Measurements from ENCODE around the gene HIF1AN.
A peak's percentile ranks its signal among the peaks of the same experiment; 100 is the strongest.

The HIF1AN gene

DNA sequence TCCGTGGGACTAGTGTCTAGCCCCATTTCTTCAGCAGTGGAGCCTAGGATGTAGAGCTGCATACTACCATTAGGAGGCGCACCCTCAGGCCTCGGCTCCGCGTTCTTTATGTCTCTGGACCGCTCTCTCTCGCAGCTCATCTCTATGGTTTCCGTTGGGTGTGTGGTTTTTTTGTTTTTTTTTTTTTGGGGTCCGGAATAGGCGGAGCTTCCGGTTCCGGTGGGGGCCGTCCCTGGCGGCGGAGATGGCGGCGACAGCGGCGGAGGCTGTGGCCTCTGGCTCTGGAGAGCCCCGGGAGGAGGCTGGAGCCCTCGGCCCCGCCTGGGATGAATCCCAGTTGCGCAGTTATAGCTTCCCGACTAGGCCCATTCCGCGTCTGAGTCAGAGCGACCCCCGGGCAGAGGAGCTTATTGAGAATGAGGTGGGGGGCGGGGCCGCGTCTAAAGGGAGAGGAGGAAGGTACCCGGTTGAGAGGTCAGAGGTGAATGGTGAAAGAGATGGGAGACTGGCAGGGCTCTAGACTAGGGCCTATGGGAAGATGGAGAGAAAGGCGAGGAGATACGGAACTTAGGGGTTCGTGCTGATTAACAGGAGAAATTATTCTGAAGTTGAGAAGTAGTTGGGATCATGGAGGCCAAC is at the start of gene HIF1AN:
Gene HIF1AN, plus strand, starts transcription at position 229 of the 639 bp plus-strand sequence. Its CDS starts 16 bp downstream, at position 245.
- DNase-seq, result peak; percentile 83

DNA sequence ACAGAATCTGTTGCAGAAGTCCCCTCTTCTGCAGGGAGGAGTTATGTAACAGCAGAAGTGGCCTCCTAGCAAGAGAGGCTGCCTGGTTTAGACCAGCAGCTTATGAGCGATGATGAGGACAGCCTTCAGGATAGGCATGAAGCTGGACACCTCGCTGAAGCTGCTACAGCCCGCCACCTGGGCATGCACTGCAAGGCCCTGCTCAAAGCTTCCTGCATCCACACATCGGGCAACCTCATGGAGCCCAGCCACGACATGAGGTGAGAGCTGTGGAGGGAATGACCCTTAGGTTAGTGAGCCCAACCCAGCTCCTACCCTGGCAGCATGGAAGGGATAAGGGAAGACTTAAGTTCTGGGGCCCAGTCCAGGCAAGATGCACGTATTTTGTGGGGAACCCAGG is 48.2 kb upstream of the HIF1AN start:
- DNase-seq, result no peak

DNA sequence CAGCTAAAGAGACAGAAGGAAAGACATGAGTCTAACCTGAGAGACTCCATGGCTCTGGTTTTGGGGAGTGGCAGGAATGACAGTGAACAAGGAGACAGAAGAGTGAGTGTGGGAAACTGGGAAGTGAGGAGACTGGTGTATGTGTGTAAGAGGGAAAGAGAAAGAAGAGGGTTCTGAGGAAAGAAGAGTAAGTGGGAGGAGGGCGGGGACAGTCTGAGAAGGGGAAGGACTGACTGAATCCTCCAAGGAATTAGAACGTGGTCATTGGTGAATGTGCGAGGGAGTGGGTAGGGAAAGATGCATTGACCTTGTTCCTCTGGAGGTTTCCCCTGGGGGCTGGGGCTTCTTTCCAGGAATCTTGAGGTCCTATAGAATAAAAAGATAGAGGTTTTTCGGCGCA is 46.3 kb upstream of the HIF1AN start:
- DNase-seq, result no peak

DNA sequence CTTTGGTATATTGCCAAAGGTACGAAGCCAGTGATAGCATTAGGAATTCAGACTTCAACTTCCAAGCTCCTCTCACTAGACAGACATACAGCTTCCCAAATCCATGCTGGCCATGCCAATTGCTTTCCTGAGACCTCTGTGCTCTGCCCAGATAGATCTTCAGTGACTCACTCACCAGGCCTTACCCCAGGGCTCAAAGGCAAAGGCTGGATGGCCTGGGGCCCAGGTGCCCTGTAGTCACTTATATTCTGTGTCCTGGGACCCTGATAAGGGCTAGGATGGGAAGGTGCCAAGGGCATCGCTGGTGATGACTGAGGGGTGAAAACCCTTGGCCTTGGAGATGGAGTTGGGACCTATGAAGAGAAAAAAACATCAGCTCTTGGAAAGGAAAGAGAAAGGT is 45.2 kb upstream of the HIF1AN start:
- DNase-seq, result no peak

DNA sequence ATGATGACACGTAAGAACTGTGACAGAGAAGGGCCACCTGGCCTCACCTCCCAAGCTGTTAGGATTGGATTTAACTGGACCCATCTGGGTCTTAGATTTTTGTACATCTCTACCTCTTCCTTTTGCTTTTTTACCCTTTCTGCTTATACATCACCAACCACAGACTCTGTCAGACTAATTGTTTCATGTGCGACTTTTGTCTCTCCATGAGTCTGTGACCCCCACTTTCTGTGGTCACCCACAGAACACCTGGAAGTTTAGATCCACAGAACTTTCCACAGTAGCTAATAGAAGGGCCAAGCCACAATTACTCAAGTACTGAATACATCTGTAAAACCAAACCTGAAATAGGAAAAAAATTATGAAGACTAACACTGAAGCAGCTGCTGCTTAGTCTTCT is 39.2 kb upstream of the HIF1AN start:
- DNase-seq, result no peak

DNA sequence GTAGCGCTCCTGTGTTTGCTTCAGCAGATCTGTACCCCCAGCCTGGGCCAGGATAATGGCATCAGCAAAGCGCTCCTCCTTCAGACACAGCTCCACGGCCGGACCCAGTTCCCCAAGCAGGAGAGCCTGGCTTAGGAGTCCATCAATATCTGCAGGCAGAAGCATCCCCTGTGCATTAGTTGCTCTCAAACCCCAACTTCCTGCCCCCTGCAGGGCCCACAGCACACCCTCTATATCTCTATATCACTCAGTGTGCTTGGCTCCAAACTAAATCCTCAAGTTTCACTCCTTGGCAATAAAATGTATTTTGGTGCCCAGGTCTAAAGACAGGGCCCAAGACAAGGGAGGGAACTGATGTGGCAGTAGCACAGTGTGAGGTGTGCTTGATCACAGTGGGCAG is 37.7 kb upstream of the HIF1AN start:
- DNase-seq, result no peak

DNA sequence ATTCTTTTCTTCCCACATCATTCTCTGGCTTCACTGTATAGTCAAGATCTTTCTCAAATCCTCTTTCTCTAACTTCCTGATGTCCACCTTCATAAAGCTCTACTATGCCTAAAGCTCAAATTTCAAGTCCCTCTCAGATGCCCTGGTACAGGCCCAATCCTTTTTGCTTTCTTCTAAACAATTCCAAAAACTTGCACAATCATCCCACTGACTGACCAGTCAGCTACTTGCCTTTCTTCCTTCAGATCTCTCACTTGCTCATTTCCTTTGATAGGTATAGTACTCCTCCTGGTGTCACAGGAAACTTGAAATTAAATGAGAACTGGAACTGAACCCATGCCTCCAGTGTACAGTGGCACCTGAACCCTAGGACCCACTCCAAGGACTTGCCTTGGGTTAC is 34.3 kb upstream of the HIF1AN start:
- no peak for DNase-seq

DNA sequence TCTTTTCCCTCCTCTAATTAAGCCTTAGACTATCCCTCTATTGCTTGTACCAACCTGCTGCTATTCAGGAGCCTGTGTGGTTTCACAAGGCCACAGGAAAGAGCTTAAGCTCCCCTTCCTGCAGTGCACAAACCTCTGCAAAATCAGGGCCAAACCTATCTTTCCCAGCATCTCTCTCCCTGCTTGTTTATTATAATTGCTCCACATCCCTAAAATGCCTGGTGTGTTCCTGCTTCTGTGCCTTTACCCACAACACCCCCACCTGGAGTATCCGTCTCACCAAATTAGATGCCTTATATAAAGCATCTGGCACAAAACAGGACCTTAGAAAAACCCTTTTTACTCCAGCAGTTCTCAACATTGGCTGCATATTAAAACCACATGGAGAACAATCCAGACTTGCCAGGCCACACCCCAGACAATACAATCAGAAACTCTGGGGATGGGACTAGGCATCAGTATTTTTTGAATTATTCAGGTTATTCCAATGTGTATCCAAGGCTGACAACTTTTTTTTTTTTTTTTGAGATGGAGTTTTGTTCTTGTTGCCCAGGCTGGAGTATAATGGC is 32.7 kb upstream of the HIF1AN start:
- no peak for DNase-seq

DNA sequence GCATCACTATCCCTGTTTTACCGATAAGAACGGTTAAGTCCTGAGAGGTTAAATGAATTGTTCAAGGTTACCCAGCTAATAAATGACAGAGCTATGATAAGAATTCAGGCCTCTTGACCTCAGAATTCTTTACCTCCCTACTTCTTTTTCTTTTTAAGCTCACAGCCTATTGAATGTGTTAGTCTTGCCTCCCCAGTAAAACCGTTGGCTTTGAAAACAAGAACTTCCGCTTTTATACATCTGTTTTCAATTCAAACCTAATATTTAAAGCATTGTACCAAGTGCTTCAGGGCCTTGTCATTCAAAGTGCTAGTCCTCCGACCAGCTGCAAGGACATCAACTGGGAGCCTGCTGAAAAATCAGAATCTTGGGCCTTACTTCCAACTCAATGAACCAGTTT is 31.6 kb upstream of the HIF1AN start:
- DNase-seq, result no peak

DNA sequence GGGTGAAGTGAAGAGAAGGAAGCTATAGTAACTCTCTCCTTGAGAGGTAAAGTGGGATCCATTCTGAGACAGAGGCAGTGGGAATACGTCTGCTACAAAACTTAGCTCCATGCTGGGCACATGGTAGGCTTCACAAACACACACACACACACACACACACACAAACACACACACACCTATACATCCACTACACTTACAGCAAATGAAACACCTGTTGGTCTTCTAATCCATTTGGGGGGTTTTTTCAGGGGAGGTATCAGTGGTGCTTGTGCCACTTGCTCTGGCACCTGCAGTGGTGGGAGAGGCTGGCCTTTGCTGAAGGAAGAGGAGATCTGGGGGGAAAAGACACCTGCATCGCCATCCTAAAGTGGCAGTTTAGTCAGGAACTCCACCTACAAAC is 30.6 kb upstream of the HIF1AN start:
- DNase-seq, result no peak

DNA sequence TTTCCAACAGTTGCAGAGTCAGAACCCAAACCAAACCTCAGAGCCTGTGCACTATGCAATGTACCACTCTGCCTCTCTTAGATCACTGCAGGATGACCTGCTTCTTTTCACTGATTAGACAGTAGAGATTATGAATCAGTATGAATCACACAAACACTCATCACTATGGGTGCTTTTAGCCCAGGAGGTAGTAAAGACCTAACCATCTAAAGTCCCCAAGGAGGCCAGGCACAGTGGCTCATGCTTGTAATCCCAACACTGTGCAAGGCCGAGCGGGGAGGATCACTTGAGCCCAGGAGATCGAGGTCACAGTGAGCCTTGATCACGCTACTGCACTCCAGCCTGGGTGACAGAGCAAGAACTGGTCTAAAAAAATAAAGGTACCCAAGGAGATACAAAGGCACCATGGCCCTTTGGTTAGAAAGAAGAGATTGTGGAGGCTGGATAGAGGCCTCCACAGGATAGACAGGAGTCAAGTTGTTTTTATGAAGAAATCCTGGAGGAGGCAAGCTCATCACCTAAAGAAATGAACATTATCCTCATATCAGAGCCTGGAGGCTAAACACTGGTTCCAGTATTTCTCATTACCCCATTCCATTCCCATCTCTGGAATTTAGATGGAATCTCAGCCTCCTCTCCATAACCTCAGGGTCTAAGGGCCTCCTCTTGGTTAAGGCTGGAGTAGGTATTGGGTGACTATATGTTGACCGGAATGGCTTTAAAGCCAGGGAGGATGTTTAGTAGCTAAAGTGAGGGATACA is 29.0 kb upstream of the HIF1AN start:
- DNase-seq, result no peak

DNA sequence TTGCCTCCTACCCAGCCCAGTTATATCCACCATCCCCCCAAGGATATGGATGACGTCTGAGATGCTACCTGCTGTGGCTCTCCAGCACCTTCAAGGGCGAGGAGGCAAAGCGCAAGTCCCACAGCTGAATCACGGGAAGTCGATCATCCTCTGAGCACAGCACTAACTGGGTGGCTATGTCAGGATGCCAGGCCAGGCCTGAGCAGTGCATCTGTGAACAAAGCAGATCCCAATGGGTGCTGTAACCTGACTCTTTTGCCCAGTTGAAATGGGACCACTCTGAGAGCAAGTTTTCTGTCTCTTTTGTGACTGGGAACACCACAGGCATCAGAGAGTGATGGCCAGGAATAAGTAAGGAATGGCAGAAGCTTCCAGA is 28.4 kb upstream of the HIF1AN start:
- DNase-seq, result no peak

DNA sequence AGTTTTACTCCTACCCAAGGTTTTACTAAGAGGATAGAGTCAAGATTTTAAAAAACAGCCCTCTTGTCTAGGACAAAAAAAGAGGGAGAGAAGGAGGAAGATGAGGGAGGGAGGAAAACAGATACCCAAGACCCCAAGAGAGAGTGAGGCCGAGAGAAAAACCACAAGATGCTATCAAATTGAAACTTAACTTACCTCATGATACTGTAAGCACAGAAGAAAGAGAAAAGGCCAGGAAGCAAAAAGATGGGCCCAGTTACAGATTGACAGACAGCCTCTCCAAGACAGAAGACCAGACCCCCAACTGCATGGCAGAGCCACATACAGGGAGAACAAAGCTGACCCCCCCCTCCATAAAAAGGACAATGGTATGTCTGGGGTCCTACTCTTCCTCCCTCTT is 27.5 kb upstream of the HIF1AN start:
- DNase-seq, result no peak

DNA sequence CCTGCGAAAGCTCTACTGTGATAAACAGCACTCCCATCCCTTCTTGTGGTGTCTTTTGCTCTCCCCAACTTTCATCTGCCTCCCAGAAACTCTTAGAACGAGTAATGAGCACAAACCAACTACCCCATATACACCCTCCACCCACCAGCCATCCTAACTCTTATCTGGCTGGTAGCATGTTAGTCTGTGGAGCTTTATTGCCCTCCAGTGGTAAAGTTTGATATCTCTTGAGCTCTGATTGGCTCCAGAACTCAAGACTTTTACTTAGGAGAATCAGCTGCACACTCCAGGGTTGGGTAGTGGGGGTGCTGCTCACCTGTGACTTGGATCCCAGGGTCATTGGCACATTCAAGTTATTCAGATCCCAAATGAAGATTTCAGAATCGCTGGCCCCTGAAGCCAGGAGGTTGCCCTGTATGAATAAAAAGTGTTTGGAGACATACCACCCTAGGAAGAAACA is 27.0 kb upstream of the HIF1AN start:
- no peak for DNase-seq

DNA sequence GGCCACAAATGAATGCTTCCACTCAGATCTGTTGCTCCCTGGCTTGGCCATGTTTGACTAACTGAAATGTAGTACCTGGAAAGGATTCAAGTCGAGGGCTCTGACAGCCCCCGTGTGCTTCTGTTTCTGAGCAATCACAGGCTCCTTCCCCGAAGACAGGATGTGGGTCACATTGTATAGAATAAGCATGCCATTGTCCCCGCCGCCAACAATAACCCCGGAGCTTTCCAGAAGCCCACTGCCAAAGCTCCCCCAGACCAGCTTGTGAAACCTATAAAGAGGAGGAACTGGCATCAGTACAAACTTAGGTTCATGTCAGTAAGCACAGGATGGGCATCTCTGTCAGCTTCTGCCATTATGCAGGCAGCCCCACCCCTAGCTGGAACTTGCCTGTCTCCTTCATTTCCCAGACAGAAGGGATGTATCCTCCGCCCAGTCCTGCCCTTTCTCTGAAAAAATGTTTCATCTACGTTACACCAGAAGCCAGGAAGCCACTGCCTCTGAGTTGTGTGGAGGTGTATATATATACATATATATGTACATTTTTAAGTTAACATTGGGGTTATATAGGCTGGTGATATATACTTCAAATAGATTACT is 26.4 kb upstream of the HIF1AN start:
- no peak for DNase-seq

DNA sequence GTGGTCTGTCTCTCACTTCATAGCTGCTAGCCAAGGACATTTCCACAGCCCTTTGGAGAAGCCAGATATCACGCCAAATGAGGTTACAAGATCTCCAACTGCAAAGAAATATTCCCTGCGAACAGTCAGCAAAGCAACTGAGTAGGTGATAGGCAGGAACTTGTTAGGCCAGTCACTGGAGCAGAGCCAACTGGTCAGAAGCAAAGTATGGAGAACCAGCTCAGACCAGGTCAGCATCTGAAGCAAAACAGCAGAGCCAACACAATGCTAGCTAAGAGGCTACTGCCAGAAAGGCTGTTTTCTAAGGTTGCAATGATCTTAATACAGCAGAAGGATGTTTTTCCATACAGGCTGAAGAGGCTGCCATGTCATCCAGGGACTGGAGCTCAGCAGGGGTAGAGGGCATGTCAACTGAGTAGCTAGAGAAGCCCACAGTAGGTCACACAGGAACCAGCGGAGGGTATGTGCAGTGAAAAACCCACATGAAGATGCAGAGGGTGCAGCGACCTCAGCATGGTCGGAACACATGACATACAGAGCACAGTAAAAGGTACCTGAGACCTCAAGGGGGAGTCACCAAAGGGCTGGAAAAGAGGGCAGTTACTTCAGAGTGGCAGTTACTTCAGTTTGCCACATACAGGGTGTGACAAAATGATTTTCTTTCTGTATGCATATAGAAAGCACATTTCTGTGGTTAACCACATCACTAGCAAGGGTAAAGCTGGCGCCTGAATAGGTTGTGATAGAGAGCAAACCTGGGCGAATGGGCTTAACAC is 25.0 kb upstream of the HIF1AN start:
- DNase-seq, result no peak

DNA sequence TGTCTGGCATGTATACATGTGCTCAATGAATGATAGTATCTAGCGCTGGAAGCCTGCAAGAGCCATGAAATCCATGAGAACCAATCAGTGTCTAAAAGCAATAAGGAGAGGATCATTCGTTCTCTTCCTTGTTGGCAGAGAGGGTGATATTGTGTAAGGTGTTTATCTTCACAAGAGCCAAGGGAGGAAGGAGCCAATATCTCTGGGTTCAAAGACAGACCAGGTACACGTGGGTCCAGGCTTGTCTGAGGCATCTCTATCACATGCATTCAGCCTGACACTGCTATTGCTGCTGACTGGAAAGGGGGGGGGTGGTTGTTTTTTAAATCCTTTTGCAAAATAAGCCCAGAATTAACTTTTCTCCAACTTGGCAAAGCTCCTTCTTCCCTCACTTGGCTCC is 20.1 kb upstream of the HIF1AN start:
- no peak for DNase-seq

DNA sequence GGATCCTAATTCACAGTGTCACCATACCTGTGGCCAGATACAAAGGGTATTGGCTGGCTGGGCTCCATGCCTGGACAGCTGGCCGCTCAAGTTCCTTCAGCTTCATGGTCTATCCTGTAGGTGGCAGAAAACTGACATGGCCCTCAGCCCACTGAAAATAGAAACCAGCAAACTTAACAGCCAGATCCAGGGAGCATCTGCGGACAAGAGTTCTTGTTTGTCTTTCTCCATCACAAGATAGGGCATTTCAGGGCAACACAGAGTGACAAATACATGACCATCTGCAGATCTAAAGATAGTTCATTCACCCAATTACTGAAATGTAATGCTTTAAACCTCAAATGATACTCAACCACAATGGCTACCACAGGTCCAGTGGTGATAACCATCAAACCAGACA is 18.9 kb upstream of the HIF1AN start:
- DNase-seq, result no peak

DNA sequence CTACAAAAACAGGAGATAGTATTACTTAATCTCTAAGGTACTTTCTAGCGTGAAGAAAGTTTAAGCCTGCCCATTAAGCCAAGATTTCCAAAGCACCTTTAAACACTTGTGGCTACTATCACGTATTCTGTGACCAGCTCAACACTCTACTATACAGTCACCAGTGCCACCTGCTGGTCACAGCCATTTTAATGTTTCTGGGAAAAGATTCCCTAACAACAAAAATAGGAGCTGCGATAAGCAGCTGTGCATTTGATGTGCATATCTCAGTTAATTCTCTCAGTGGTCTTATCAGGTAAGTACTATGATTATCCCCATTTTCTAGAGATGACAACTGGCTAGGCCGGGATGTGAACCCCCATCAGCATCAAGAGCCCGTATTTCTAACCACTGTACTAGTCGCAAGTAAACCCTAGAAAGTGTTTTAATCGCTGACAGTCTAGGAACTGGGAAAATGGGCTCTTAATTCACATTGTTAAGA is 16.9 kb upstream of the HIF1AN start:
- peak; percentile 33 for DNase-seq

DNA sequence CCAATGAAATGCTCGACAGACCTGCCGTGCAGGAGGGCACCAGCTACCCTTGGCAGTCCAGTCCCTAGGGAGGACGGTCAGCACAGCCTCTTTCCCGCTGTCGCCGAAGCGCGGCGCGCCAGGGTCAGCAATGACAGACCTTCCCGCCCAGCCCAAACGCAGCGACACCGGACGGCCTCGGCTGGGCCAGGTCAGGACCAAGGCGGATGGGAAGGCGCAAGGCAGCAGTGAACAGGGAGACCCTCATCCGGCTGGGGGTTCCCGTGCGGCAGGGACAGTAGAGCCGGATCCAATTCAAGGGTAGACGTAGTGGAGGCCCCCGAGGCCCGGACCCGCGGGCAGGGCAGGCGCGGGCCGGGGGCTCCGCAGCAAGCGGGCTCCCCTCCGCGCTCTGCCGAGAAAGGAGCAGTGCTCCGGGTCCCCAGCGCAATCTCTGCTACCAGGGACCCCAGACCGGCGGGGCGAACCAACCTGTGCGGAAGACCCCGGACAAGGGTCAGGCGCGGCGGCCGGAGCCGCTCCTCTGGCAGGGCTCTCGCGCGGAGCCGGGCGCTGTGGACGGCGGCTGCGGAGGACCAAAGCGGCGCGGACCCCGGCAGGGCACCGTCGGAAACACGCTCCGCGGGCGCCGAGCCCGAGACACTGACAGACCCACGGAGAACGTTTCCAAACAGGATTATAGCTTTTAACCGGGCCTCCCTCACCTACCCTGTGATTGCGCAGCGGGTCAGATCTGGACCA is 16.3 kb upstream of the HIF1AN start, which contains the start of gene SEC31B:
Gene SEC31B, minus strand, starts transcription at position 551 of the 741 bp plus-strand sequence. CDS start 2,909 bp downstream, outside the sequence.
- DNase-seq, result no peak

DNA sequence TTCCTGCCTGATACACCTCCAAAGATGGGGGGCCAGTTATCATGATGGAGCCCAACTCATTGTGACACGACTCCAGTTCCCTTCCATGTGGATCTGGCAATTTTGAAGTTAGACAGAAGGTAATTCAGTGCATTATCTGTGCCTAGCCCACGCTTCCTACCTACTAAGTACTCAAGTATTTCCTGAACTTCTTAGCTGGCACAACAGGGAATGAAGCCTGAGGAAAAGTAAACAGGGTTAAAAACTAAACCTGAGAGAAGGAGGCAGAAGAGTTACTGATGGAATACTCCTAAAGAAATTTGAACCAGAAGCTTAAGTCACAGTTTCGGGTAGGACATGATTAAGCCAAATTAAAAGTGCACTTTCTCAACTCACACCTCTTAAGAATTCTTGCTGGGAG is 14.9 kb upstream of the HIF1AN start:
- no peak for DNase-seq
